PC-9 (cell line): ENCODE measurements around the gene ARL5A.
"Not testable (repeated sequence)": the region's sequence is repeated elsewhere in the genome, so short reads cannot be mapped to it uniquely, and the experiment has no call there.

Experiments used
- CTCF ChIP-seq: fragments of 200-600 bp; sonication (generic); conservative IDR thresholded peaks from 2 replicates; pipeline ENCODE4 v1.6.1; 2017; ENCODE audit warnings: mixed run types, antibody characterized with exemption, mild to moderate bottlenecking, moderate library complexity
- EZH2 ChIP-seq: fragments of 200-600 bp; sonication (generic); IDR thresholded peaks from 2 replicates; pipeline ENCODE4 v1.8.0; 2017; ENCODE audit warnings: antibody characterized with exemption, low read depth

GRCh38 chr2:151875631-151876030, 47.4 kb upstream of the ARL5A start:
- not testable (repeated sequence) for TF ChIP-seq CTCF, EZH2
